ENCODE measurements around the gene NSD1. TPM values are rescaled to one million over a fixed set of nuclear protein-coding genes. Genes with fewer than 3 reads are reported as not detected.
A peak's percentile ranks its signal among the peaks of the same experiment; 100 is the strongest.
"Not testable (repeated sequence)": the region's sequence is repeated elsewhere in the genome, so short reads cannot be mapped to it uniquely, and the experiment has no call there.

NSD1 gene
- polyA plus RNA-seq, 4 donors: 48.3 to 66.0 (median 59.3) TPM

DNA sequence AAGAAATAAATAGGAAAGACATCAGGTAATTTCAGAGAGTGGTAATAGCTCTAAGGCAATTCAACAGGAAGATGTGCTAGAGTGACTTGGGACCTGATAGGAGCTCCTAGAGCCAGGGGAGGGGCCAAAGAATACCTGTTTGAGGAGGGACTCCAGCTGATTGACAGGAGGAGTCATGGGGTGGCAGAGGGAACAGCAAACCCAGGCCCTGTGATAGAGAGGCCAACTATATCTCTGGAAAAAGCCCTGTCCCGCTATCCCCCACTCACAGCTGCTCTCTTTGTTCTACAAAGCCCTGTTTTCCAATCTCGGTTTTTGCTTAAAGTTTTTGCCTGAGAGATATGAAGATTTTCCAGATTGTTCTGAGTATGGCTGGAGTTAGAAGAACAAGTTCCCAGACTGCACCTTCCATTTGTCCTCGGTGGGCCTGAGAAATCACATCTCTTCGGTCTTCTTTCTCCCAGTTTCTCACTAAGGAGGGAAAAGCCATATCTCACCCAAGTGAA is 9.0 kb upstream of the NSD1 start:
- no peak for DNase-seq (ENCODE audit: low read depth in 4 of 4, low spot score in 3 of 4)

DNA sequence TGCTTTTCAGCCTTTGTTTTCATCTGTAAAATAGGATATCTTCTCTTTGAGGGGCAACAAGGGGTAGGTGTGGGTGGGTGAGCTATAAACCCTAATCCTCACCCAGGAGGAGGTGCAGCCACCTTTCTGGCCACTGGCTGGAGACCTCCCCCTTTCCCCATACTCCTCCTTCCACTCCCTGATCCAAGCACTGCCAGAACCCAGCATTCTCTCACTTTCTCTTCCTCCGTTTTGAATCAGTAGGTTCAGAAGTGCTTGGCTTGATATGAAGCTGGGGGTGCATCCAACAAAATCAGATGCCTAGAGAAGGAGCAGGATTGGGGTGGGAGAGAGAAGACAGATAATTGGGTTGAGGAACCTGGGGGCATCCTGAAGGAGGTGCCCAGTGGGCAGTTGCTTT is 6.8 kb upstream of the NSD1 start:
- DNase-seq (ENCODE audit: low read depth in 4 of 4, low spot score in 3 of 4): no peak

DNA sequence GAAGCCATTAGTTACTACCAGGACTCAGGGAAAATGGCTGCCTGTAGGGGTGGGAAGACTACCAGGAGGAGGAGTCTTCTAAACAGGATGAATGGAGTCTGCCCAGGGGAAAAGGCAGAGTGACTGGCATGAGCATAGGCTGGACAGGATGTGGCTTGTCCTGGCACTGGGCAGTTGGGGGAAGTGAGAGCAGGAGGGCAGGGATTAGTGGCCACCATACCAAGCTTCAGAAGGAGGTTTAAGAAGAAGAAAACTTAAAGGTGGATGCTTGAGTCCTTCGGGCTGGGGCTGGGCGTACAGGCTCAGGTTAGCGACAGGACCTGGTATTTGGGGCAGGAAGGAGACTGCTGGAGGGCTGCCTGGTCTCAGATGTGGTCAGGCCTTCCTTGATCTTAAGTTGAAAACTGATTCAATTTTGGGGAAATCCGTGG is 5.0 kb upstream of the NSD1 start:
- no peak for DNase-seq (ENCODE audit: low read depth in 4 of 4, low spot score in 3 of 4)

DNA sequence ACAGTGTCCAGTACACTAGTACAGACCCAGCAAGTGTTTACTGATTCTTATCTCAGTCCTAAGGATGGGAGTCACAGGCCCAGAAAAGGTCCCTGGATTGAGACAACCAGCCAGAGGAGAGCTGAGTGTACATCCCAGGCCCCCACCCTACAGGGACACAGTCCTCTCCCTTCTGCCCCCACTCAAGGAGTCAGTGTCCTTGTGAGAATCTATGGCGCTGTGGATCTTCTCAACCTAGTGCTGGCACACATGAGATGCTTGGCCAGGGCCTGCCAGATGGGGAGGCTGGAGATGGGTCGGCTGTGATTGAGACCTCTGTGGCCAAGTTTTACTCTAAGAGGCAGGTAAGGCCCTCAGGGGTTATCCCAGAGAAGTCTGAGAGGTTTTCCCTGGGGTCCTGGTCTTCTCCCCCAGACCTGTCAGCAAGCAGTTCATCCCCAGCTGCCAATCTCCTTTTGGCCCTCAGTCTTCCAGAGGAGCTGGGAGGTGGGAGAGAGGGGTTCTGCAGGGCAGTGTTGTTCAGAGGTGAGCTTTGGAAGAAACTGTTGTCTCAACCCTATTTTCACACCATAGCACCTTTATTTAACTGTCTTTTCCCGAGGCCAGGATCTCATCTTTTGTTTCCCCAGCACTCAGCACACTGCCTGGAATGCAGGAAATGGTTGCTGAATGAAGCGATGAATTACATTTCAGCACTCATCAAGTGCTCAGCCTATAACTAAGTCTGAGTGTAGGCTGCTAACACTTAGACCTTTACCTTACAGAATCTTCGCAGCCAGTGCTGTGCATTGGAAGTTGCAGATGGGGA is 3.2 kb upstream of the NSD1 start:
- no peak for DNase-seq (ENCODE audit: low read depth in 4 of 4, low spot score in 3 of 4)

GRCh38 chr5:177131019-177131320 is 2.6 kb upstream of the NSD1 start:
- no peak for DNase-seq (ENCODE audit: low read depth in 4 of 4, low spot score in 3 of 4)

GRCh38 chr5:177131352-177132135 is 2.0 kb upstream of the NSD1 start:
- no peak for DNase-seq (ENCODE audit: low read depth in 4 of 4, low spot score in 3 of 4)

GRCh38 chr5:177132136-177133095 is 1.2 kb upstream of the NSD1 start:
- DNase-seq (ENCODE audit: low read depth in 4 of 4, low spot score in 3 of 4): peak in 2 of 4 donors; percentile 33 to 54

DNA sequence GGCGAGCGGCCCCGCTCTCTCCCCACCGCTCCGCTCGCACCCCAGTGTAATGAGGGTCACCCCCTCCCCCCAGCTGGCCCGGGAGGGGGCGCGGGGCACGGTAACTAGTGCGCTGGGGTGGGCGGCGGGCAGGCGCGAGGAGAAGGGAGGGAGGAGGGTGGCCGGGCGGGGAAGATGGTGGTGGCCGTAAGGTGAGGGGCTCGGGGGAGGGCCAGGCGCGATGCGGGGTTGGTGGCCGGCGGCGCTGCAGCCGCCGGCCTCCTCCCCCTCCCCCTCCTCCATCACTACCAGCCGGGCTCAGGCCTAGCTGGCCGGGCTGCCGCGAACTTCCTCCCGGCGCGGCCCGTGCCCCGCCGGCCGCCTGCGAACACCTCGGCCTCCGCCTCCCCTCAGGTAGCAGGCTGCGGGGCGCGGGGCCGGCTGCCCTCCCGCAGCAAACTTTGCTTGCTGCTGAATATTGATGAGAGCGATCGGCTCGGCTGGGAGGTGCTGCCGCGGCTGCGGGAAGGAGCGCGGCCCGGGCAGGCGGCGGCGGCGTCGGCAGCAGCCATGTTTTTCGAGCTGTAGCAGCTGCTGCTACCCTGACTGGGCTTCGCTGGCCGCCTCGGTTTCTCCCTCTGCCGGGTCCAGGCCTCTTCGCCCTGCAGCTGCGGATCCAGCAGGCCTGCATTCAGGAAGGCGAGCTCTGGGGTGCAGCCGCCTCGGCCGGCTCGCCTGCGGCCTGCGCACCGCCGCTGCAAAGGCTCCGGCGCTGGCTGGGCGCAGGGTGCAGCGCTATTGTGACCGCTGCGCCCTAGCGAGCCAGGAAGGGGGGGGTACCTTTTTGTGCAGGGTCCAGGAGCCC is 502 bp downstream of the NSD1 start:
- peak in 2 of 4 donors; percentile 28 to 47 for DNase-seq (ENCODE audit: low read depth in 4 of 4, low spot score in 3 of 4)

DNA sequence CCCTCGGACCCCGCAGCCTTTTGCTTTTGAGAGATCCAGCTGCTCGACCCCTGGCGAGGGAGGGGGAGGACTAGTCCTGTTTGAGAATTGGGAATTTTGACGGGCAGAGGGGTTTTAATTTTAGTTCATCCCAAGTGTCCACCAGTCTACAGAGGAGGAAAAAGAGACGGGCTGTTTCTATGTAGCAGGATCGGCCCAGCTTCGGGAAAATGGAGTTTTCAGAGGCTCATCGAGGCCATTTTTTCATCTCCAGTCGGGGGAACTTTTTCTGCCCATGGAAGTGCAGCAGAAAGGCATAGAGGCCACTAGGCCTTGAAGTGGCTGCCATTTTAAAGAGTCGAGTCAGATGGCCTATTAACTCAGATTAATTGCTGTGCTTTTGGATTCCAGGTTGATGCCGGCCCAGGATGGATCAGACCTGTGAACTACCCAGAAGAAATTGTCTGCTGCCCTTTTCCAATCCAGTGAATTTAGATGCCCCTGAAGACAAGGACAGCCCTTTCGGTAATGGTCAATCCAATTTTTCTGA is 1.2 kb downstream of the NSD1 start:
- DNase-seq (ENCODE audit: low read depth in 4 of 4, low spot score in 3 of 4): no peak

DNA sequence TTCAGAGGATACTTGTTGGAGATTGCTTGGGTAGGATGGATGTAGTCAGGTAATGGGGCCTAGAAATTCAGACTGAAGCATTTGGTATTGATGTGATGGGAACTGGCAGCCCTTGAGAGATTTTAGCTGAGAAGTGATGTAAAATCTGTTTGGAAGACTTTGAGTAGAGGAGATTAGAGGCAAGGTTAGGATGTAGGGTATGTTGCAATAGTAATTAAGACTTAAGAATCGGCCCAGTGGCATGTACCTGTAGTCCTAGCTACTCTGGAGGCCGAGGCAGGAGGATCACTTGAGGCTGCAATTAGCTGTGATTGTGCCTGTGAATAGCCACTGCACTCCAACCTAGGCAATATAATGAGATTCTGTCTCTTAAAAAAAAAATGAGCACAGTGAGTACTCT is 6.7 kb downstream of the NSD1 start:
- DNase-seq (ENCODE audit: low read depth in 4 of 4, low spot score in 3 of 4): no peak

- no peak for DNase-seq (ENCODE audit: low read depth in 4 of 4, low spot score in 3 of 4)
Measured at GRCh38 chr5:177141496-177141895, 7.9 kb downstream of the NSD1 start.

DNA sequence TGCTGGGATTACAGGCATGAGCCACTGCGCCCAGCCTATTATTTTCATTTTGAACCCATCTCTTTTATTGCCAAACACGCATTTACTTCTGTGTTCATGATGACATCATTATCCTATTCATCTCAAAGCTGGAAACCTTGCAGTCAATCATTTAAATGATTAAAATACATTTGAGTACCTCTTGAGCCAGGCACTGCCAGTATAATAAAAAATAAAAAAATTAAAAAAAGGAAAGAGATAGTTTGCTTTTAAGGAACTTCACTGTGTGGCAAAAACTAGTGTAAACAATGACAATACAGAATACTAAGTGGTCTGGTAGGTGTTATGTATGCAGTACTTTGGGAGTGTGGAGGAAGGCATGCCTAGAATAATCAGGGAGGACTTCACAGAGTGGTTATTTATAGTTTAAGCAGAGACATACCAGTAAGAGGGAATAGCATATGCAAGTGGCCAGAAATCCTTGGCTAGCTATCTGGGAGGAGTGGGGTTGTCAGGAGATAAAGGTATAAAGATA is 8.6 kb downstream of the NSD1 start:
- DNase-seq (ENCODE audit: low read depth in 4 of 4, low spot score in 3 of 4): no peak

DNA sequence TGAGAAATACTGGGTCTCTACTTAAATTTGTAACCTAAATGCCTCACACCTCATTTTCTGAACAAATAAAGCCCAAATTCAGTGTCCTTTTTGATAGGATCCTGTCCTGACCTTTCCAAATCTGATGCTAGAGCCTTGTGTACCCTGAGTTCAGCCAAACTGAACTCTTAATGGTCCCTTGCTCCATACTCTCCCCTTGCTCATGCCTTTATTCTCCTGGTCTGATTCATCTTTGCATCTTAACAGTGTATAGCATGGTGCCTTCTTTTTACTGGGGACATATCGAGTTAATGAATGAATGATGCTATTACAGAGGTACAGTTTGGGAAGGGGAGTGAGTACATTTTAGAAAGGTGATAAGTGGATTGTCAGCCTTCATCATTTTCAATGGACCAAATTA is 9.2 kb downstream of the NSD1 start:
- no peak for DNase-seq (ENCODE audit: low read depth in 4 of 4, low spot score in 3 of 4)

DNA sequence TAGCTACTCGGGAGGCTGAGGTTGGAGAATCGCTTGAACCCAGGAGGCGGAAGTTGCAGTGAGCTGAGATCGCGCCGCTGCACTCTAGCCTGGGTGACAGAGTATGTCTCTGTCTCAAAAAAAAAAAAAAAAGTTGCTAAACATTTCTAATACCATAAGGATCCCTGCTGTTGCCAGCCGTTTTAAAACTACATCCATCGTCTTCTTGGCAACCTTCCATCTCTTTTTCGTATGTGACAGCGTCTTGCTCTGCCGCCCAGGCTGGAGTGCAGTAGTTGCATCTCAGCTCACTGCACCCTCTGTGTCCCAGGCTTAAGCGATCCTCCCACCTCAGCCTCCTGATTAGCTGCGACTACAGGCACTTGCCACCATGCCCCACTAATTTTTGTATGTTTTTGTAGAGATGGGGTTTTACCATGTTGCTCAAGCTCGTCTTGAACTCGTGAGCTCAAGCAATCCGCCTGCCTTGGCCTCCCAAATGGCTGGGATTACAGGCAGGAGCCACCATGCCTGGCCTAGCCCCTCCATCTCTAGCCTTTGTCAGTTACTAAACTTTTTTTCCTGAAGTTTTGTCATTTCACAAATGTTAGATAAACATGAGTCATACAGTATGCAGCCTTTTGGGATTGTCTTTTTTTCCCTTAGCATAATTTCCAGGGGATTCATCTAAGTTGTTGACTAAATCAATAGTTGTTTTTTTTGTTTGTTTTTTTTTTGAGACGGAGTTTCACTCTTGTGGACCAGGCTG is 13.5 kb downstream of the NSD1 start:
- DNase-seq (ENCODE audit: low read depth in 4 of 4, low spot score in 3 of 4): no peak

DNA sequence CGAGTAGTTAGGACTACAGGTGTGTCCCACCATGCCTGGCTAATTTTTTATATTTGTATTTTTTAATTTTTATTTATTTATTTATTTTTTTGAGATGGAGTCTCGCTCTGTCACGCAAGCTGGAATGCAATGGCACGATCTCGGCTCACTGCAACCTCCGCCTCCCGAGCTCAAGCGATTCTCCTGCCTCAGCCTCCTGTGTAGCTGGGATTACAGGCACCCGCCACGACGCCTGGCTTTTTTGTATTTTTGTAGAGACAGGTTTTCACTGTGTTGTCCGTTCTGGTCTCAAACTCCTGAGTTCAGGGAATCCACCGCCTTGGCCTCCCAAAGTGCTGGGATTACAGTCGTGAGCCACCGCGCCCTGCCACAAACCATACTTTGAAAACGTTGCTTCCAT is 16.5 kb downstream of the NSD1 start:
- DNase-seq (ENCODE audit: low read depth in 4 of 4, low spot score in 3 of 4): not testable (repeated sequence)

DNA sequence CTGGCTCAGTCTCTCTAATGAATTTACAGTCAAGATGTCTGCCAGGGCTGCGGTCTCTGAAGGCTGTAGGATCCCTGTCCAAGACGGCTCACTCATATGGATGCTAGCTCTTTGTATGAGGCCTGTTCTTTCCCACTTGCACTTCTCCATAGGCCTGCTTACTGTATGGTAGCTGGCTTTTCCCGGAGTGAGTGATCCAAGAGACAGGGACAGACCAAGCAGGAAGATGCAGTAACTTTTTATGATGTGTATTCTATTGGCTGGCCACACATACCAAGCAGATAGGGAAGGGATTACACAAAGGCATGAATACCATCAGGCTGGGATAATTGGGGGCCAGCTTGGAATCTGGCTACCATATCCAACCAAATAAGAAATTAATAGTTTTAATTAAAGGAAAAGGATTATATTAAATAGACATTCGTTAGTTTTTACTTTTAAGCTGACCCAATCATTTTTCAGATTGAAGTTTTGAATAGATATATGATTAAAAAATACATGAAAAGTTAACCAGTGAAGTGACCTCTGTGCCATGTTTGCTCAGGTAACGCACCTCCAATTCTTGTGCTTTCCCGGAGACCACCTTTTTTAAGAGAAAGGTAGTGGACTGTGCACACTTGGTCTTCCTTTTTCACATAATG is 20.6 kb downstream of the NSD1 start:
- no peak for DNase-seq (ENCODE audit: low read depth in 4 of 4, low spot score in 3 of 4)

- no peak for DNase-seq (ENCODE audit: low read depth in 4 of 4, low spot score in 3 of 4)
Measured at GRCh38 chr5:177162379-177162778, 28.8 kb downstream of the NSD1 start.

- DNase-seq (ENCODE audit: low read depth in 4 of 4, low spot score in 3 of 4): no peak
Measured at GRCh38 chr5:177163500-177163899, 29.9 kb downstream of the NSD1 start.

Measured in left renal pelvis (tissue), 4 donors.